ENCODE data around the gene LRRC26.

Gene LRRC26

DNA sequence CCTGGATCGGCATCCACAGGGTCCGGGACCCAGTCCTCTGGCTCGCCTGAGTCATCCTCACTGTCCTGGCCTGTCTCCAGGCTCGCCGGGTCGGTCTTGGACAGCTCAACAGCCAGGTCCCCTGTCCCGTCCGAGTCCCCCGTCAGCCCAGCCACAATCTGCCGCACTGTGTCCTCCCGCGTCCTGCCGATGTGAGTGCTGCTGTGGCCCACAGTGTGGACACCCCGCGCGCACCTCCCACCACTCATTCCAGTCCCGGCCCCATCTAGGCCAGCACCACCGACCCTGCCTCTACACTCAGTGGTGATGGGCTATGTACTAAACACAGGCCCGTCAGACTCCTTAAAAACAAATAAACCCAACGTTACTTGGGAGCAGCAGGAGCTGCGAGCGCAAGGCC is 11.8 kb upstream of the LRRC26 start:
- DNase-seq, result no peak

GRCh38 chr9:137180491-137180890 is 10.6 kb upstream of the LRRC26 start:
- no peak for DNase-seq

DNA sequence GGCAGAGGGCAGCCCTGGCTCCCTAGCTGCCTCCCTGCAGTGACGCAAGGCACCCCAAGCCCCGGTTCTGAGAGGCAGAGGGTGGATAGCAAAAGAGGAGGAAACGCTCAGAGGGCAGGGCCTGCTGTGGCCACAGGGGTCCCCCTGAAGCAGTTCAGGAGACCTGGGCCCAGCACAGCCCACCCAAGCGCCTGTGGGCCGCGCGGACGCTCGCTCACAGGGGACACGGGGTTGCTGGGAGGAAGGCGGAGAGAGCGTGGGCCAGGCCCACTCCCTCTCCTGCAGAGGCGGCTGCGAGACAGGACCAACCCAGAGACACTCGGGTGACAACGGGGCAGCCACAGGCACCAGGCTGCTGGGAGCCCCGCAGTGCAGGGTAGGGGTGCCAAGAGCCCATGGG is 9.9 kb upstream of the LRRC26 start:
- DNase-seq, result no peak

- no peak for DNase-seq
Observed at GRCh38 chr9:137178939-137179630, 9.2 kb upstream of the LRRC26 start.

GRCh38 chr9:137178201-137178938 is 8.5 kb upstream of the LRRC26 start:
- DNase-seq, result no peak

DNA sequence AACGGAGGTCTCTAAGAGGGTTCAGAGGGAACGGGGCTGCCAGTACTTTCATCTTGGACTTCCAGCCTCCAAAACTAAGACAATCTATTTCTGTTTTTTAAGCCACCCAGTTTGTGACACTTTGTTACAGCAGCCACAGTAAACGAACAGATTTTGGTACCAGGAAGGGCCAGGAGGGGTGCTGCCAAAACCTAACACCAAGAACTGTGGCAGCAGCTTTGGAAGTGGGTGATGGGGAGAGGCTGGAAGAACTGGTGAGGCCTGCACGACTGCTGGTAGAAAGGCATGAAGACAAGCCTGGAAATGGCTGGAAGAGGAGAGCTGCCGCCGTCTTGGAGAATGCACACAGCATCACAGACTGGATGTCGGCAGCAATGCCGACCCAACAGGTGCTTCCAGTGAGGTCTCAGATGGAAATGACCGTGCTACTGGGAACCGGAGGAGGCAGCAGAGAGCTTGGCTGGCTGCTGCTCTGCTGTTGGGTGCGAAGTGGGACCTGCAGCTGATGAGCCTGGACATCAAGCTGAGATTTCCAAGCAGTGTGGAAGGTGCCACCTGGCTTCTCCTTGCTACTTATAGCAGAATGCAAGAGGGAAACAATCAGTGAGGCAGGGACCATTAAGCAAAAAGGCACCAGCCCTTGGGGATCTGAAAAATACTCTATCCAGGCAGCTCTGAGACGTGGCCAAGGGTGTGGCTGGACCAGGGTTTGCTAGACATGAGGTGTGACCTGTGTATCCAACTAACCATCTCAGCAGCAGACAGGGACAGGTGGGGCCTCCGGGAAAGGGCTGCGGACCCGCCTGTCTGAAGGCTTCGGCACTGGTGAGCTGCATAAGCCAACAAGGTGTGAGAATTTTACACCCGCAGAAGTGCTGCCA is 6.7 kb upstream of the LRRC26 start:
- DNase-seq, result no peak

DNA sequence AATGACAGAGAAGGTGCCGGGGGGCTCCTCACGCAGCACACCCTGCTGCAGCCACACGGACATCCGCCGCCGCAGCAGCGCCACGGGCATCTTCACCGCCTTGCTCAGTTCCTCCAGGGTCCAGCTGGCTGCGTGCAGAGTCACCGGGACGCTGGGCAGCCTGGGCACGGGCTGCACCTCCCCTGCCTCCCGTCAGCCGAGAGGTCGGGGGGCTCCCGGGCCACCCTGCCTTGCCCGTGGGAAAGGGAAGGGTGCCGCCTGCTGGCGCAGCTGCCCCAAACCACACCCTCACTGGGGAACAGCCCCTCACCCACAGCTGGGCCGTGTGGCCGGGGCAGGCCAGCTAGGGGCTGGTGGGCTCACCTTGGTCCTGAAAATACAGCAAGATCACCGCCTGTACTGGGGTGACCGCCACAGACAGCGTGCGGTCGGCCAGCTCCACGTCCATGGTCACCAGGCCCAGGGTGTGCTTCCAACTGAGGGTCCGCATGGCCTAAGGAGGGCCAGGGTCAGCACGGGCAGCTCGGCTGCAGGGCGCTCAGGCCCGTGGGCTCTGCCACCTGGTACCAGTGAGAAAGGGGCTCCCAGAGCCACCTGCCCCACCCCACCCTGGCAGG is 5.6 kb upstream of the LRRC26 start:
- DNase-seq, result no peak

GRCh38 chr9:137174722-137175293 is 5.0 kb upstream of the LRRC26 start:
- DNase-seq, result no peak

DNA sequence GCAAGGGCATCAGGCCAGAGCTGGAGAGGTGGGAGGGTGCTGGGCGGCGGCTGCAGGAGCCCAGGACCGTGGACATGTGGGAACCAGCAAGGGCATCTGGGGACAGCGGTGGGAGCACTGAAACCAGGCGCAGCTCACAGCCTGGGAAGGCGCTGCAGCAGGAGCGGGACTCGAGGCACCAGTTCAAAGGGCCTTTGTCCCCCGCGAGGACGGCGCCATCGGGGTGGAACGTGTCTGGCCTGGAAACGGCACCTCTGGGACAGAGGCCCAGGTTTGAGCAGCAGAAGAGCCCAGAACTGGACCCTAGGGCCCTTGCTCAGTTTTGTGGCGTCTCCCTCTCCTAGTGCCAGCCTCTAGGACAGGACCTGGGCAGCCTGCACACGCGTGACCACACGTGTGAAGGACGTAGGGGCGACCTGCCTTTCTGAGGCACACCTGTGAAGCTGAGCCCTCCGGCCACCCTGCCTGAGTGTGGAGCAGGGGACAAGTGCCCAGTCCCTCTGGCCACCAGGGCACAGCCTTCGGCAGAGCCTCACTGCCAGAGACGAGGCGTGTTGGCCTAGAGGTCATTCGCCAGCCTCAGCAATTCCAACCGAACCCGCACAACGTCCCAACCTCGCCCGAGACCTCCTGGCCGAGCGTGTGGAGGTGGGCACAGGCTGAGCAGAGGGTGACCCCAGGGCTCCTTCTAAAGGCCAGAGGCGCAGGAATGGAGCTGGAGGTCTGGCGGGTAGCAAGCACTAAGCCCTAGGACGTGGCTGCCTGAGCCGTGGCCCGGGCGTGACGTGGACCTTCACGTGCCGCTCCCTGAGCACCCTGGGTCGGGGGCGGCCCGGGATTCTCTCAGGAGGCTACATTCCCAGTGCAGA is 4.2 kb upstream of the LRRC26 start:
- no peak for DNase-seq

- no peak for DNase-seq
Observed at GRCh38 chr9:137172901-137173795, 3.3 kb upstream of the LRRC26 start.

DNA sequence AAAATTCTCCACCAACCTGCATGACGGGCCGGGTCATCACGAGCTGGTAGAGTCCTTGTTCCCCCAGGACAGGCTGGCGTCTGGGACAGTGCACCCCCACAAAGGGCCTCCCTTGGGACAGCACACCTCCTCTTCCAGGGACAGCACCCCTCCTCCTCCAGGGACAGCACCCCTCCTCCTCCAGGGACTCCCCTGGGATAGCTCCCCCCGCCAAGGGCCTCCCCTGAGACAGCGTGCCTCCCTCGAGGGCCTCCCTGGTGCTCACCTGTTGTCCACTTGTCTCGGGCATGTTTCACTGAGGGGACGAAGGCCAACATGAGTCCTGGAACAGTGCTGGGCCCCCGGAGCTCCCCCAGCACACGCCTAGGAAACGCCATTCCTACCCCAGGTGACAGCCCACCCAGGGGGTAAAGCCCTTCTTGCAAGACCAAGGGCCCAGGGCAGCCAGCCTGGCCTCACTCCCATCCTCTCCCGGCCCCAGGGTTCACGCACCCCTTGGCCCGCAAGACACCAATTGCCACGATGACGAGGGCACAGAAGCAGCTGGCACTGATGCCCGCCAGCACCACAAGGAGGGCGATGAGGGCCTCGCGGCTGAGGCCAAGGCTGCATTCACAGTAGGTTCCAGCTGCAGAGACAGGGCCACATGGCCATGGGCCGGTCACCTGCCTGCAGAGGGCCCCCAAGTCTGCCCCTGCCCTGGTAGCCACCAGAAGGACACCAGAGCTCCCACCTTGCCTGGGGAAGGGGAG is 1.5 kb upstream of the LRRC26 start:
- no peak for DNase-seq

DNA sequence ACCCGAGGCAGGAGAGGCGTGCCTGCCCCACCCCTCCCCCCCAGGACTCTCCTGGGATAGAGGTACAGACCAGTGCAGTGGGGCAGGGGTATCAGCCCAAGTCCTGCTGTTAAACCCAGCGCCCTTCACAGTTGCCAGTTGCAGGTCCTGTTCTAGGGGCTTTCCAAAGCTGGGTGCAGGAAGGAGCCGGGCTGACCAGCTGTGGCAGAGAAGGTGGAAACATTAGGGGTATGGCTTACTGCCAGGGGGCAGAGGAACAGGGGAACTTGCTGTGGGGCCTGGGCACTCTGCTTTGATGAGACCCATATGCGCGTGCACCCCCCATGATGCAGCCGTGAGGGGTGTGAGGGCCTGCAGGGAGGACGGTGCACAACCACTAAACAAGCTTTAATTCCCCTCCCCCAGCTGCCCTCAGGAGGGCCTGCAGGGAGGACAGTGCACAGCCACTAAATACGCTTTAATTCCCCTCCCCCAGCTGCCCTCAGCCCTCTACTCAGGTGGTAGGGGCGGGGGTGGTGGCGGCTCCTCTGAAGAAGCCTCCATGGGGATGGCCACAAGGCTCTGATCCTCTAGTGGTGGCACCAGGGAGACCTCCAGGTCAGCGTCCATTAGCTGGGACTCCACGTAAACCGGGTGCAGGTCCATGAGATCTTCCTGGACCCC is 766 bp upstream of the LRRC26 start:
- no peak for DNase-seq

DNA sequence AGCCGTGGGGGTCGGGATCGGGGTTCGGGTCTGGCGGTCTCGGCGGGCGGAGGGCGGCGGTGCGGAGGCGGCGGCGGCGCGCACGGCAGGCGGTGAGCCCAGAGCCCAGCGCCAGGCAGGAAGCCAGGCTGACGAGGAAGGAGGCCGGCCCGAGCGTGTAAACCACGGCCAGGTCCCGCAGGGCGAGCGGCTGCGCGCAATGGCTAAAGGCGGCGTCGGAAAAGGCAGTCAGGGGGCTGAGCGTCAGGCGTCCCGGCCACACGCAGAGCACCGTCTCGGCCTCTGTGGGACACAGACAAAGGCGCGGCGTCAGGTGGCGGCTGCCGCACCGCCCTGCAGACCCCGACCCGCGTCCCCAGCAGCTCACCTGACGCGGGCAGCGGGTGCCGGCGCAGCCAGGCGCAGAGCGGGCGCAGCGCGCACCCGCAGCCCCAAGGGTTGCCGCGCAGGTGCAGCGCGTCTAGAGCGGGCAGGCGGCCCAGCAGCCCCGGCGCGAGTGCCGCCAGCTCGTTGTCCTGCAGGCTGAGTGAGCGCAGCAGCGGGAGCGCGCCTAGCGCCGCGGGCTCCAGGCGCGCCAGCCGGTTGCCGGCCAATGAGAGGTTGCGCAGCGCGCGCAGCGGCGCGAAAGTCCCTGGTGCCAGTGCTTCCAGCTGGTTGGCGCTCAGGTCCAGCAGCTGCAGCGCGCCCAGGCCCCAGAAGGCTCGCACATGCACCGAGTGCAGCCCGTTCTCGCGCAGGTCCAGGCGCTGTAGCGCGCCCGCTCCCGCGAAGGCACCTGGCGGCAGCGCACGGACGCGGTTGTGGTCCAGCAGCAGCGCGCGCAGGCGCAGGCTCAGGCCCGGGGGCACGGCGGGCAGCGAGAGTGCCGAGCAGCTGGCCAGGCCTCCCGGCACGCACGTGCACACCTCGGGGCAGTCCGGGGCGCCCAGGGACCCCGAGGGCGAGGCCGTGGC is 671 bp downstream of the LRRC26 start:
- DNase-seq, result no peak

- DNase-seq, result no peak
Observed at GRCh38 chr9:137168573-137168903, 1.3 kb downstream of the LRRC26 start.

DNA sequence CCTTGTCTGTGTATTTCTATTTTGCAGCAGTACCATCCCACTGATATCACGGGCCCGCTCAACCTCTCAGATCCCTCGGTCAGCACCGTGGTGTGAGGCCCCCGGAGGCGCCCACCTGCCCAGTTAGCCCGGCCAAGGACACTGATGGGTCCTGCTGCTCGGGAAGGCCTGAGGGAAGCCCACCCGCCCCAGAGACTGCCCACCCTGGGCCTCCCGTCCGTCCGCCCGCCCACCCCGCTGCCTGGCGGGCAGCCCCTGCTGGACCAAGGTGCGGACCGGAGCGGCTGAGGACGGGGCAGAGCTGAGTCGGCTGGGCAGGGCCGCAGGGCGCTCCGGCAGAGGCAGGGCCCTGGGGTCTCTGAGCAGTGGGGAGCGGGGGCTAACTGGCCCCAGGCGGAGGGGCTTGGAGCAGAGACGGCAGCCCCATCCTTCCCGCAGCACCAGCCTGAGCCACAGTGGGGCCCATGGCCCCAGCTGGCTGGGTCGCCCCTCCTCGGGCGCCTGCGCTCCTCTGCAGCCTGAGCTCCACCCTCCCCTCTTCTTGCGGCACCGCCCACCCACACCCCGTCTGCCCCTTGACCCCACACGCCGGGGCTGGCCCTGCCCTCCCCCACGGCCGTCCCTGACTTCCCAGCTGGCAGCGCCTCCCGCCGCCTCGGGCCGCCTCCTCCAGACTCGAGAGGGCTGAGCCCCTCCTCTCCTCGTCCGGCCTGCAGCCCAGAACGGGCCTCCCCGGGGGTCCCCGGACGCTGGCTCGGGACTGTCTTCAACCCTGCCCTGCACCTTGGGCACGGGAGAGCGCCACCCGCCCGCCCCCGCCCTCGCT is 1.9 kb downstream of the LRRC26 start:
- DNase-seq, result no peak

- DNase-seq, result no peak
Observed at GRCh38 chr9:137167277-137167746, 2.5 kb downstream of the LRRC26 start.
